Trophoblast cell (in vitro differentiated cells and primary cell): ENCODE data around the gene LY86.

Source experiments
- DNase-seq, 2 donors: peaks; one replicate each; pipeline ENCODE4 v3.0.0-alpha.2; 2016
- H2AFZ ChIP-seq: 2 replicates; pipeline ENCODE4 v1.6.1; 2013; ENCODE audit warnings: low read length, moderate library complexity, mild to moderate bottlenecking; ENCODE audit not compliant: insufficient read depth, poor library complexity
- H2AK5ac ChIP-seq: 2 replicates; pipeline ENCODE4 v1.6.1; 2013; ENCODE audit warnings: mild to moderate bottlenecking, low read length
- H2BK120ac ChIP-seq: 2 replicates; pipeline ENCODE4 v1.6.1; 2013; ENCODE audit warnings: low read length, mild to moderate bottlenecking, moderate library complexity; ENCODE audit not compliant: insufficient read depth, poor library complexity
- H2BK12ac ChIP-seq: 2 replicates; pipeline ENCODE4 v1.6.1; 2013; ENCODE audit warnings: mild to moderate bottlenecking, low read length, moderate library complexity
- H2BK5ac ChIP-seq: 2 replicates; pipeline ENCODE4 v1.6.1; 2013; ENCODE audit warnings: low read length, low read depth, moderate library complexity, mild to moderate bottlenecking; ENCODE audit not compliant: poor library complexity
- H3K14ac ChIP-seq: 2 replicates; pipeline ENCODE4 v1.6.1; 2013; ENCODE audit warnings: mild to moderate bottlenecking, low read length
- H3K18ac ChIP-seq: 2 replicates; pipeline ENCODE4 v1.6.1; 2013; ENCODE audit warnings: mild to moderate bottlenecking, low read length
- H3K23ac ChIP-seq: 2 replicates; pipeline ENCODE4 v1.6.1; 2013; ENCODE audit warnings: low read length
- H3K27ac ChIP-seq: 2 replicates; pipeline ENCODE4 v1.5.1; 2013; ENCODE audit warnings: low read depth, mild to moderate bottlenecking, inconsistent platforms, low read length, moderate library complexity
- H3K27me3 ChIP-seq: 2 replicates; pipeline ENCODE4 v1.6.1; 2013; ENCODE audit warnings: inconsistent platforms, mild to moderate bottlenecking, low read length, moderate library complexity; ENCODE audit not compliant: insufficient read depth
- H3K36me3 ChIP-seq, 2 experiments: 1 replicate in 1 of 2; 2 replicates in 1 of 2; pipeline ENCODE4 v1.6.1; 2013; ENCODE audit warnings: low read length in 2 of 2, mild to moderate bottlenecking in 2 of 2, moderate library complexity in 1 of 2; ENCODE audit not compliant: insufficient read depth in 2 of 2, control insufficient read depth in 1 of 2
- H3K4ac ChIP-seq: 2 replicates; pipeline ENCODE4 v1.6.1; 2013; ENCODE audit warnings: low read depth, mild to moderate bottlenecking, low read length, moderate library complexity
- H3K4me1 ChIP-seq, 2 experiments: 1 replicate in 1 of 2; 2 replicates in 1 of 2; pipeline ENCODE4 v1.6.1; 2013; ENCODE audit warnings: low read length in 2 of 2, mild to moderate bottlenecking in 2 of 2, moderate library complexity in 1 of 2; ENCODE audit not compliant: insufficient read depth in 2 of 2, control insufficient read depth in 1 of 2
- H3K4me2 ChIP-seq: 2 replicates; pipeline ENCODE4 v1.6.1; 2013; ENCODE audit warnings: inconsistent platforms, mild to moderate bottlenecking, low read length, moderate library complexity
- H3K4me3 ChIP-seq: 2 replicates; pipeline ENCODE4 v1.5.1; 2013; ENCODE audit warnings: mild to moderate bottlenecking, low read depth, low read length, inconsistent platforms
- H3K79me1 ChIP-seq: one replicate; pipeline ENCODE4 v1.6.1; 2013; ENCODE audit warnings: low read length
- H3K79me2 ChIP-seq: 2 replicates; pipeline ENCODE4 v1.6.1; 2013; ENCODE audit warnings: low read length, mild to moderate bottlenecking; ENCODE audit not compliant: control insufficient read depth, insufficient read depth, poor library complexity
- H3K9ac ChIP-seq: 2 replicates; pipeline ENCODE4 v1.6.1; 2013; ENCODE audit warnings: mild to moderate bottlenecking, low read length
- H3K9me3 ChIP-seq: 2 replicates; pipeline ENCODE4 v1.6.1; 2013; ENCODE audit warnings: low read depth, mild to moderate bottlenecking, control low read depth, inconsistent platforms, low read length; ENCODE audit not compliant: insufficient read depth
- H4K12ac ChIP-seq: 2 replicates; pipeline ENCODE4 v1.6.1; 2013; ENCODE audit warnings: low read depth, mild to moderate bottlenecking, low read length, moderate library complexity
- H4K8ac ChIP-seq: 2 replicates; pipeline ENCODE4 v1.6.1; 2013; ENCODE audit warnings: low read depth, mild to moderate bottlenecking, low read length, moderate library complexity
- H4K91ac ChIP-seq: one replicate; pipeline ENCODE4 v1.6.1; 2013; ENCODE audit warnings: low read depth, mild to moderate bottlenecking, low read length, moderate library complexity
- WGBS: extraction: QIAGEN DNeasy Blood & Tissue Kit; methylation state at CpG from one replicate; pipeline ENCODE4 v1.1.7; 2013; ENCODE audit warnings: missing lambda C conversion rate; ENCODE audit not compliant: insufficient read length, insufficient coverage; ENCODE audit errors: extremely low coverage; 5-methylcytosine and 5-hydroxymethylcytosine counted together

Gene LY86

GRCh38 chr6:6661191-6661590, 72.7 kb downstream of the LY86 start:
- Histone ChIP-seq H4K91ac (no peak overlapping the region), H3K4me1 (no peaks in the 10 kb centered on the region), H3K4ac (no peak overlapping the region), H3K4me3 (no peak overlapping the region), H3K79me2 (no peaks in the 10 kb centered on the region), H3K79me1 (no peaks in the 10 kb centered on the region), H3K9ac (no peak overlapping the region), H2AFZ (no peak overlapping the region), H2BK5ac (no peak overlapping the region), H3K27ac (no peak overlapping the region), H2BK12ac (no peak overlapping the region), H2AK5ac (no peak overlapping the region), H3K36me3 (no peaks in the 10 kb centered on the region), H3K14ac (no peak overlapping the region), H3K27me3 (no peaks in the 10 kb centered on the region), H3K23ac (no peak overlapping the region), H2BK120ac (no peak overlapping the region), H3K4me2 (no peak overlapping the region), H4K8ac (no peak overlapping the region), H3K18ac (no peak overlapping the region), H4K12ac (no peak overlapping the region), H3K9me3 (peaks cover 3% of the 10 kb centered on the region)
- WGBS, result no CpG with 5 or more reads among the region's 9 CpGs
- peak; percentile 14 to 31 for DNase-seq

DNA sequence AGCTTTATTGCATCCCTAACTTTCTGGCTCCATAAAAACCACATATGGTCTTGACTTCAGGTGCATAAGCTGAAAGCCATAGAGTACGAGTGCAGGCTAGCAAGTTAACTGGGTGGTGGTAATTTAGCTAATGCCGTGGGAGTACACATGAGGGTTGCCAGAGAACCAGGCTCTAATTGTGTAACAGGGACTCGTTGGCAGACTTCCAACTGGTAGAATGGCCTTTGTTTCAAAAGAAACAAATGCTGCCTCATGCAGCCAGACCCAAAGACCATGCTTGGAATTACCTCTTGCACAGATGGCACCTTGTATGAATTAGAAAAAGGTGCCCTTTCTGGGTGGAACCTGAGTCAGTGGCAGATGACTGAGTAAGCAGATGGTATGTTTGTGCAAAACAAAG, 73.2 kb downstream of the LY86 start:
- H2AK5ac ChIP-seq, result no peak overlapping the region
- no peak overlapping the region for H2AFZ ChIP-seq
- no peak overlapping the region for H3K4ac ChIP-seq
- H3K9me3 ChIP-seq, result peaks cover 3% of the 10 kb centered on the region
- H2BK5ac ChIP-seq, result no peak overlapping the region
- no peak overlapping the region for H3K23ac ChIP-seq
- H4K8ac ChIP-seq, result no peak overlapping the region
- no peaks in the 10 kb centered on the region for H3K4me1 ChIP-seq
- H3K9ac ChIP-seq, result no peak overlapping the region
- H3K36me3 ChIP-seq, result no peaks in the 10 kb centered on the region
- no CpG with 5 or more reads among the region's 3 CpGs for WGBS
- no peak overlapping the region for H4K91ac ChIP-seq
- no peaks in the 10 kb centered on the region for H3K79me2 ChIP-seq
- no peak overlapping the region for H3K14ac ChIP-seq
- no peaks in the 10 kb centered on the region for H3K79me1 ChIP-seq
- no peak overlapping the region for H3K18ac ChIP-seq
- no peak overlapping the region for H4K12ac ChIP-seq
- no peaks in the 10 kb centered on the region for H3K27me3 ChIP-seq
- H3K4me2 ChIP-seq, result no peak overlapping the region
- H3K4me3 ChIP-seq, result no peak overlapping the region
- no peak overlapping the region for H2BK12ac ChIP-seq
- H3K27ac ChIP-seq, result no peak overlapping the region
- peak; percentile 28 to 65 for DNase-seq
- no peak overlapping the region for H2BK120ac ChIP-seq

DNA sequence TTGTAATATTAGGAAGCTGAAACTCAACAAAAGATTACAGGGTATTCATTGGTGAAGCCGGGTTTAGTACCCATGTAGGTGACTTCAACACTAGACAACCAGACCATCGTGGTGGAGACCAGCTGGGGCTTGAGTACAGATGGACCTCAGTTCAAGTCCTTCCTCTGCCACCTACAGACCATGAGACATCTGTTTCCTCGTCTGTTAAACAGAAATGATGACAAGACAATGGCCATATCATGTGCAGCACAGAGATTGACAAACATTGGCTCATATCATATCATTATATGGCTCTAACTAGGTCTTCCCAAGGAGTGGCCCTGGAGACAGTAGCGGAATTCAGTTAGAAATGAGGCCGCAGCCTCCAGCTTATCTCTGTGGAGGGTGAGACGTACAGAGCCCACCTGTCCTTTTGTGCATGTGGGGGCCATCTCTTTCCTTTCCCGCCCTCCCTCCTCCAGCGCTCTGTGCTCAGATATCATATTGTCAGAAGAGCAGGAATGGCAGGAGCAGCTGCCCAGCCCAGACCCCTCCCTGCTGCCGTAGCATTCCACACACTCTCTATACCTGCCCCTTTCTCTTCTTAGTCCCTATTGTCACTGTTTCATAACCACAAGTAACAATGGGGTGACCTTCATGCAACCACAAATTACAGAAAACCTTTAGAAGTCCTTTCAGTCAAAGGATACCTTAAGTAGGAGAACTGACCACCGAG, 75.1 kb downstream of the LY86 start:
- Histone ChIP-seq H3K79me2 (no peaks in the 10 kb centered on the region), H2BK12ac (no peak overlapping the region), H3K4me3 (no peak overlapping the region), H4K12ac (no peak overlapping the region), H2AFZ (no peak overlapping the region), H2BK120ac (no peak overlapping the region), H3K9me3 (no peaks in the 10 kb centered on the region), H3K27me3 (no peaks in the 10 kb centered on the region), H3K79me1 (no peaks in the 10 kb centered on the region), H3K36me3 (no peaks in the 10 kb centered on the region), H2AK5ac (no peak overlapping the region), H4K8ac (no peak overlapping the region), H3K4me2 (no peak overlapping the region), H3K27ac (no peak overlapping the region), H3K23ac (no peak overlapping the region), H2BK5ac (no peak overlapping the region), H3K18ac (no peak overlapping the region), H3K14ac (no peak overlapping the region), H3K9ac (no peak overlapping the region), H3K4me1 (no peaks in the 10 kb centered on the region), H4K91ac (no peak overlapping the region), H3K4ac (no peak overlapping the region)
- no CpG with 5 or more reads among the region's 10 CpGs for WGBS
- DNase-seq, result no peak

DNA sequence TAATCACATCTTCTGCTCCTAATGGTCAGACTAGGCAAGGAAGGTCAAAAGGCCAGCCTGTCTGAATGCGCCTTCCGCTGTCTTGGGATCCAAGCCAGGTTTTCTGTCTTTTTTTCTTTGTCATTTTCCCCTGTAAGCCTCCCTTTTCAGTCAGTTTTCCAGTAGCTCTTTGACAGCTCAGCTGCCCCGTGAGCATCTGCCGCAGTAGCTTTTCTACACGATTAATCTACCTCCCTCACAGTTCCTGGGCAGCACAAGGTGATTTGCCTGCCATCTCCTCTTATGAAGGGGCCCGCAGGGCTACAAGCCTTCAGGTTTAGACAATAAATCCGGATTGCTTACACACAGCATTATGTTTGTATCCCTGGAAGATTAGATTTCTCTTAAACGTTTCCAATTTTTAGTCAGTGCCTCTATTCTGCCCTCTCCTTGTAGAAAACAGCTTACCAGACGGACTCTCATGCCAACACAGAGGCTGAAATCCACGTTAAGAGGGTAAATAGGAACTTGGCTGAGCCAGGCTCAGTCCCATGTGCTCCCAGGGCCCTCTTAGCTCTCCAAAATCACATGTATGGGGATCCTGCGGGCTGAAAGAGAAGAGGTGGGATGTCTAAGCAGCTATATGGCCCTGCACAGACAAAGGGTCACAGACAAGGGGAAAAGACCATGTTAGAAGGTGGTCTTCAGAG, 77.2 kb downstream of the LY86 start:
- H3K9ac ChIP-seq, result no peak overlapping the region

More for the DNA sequence above, 77.2 kb downstream of the LY86 start:
- H3K4me1 ChIP-seq, result no peaks in the 10 kb centered on the region
- H3K79me2 ChIP-seq, result no peaks in the 10 kb centered on the region
- no peaks in the 10 kb centered on the region for H3K27me3 ChIP-seq
- WGBS, result no CpG with 5 or more reads among the region's 11 CpGs
- DNase-seq, result no peak
- H4K91ac ChIP-seq, result no peak overlapping the region
- H3K79me1 ChIP-seq, result no peaks in the 10 kb centered on the region
- H4K8ac ChIP-seq, result no peak overlapping the region
- H2BK12ac ChIP-seq, result no peak overlapping the region
- H3K4me2 ChIP-seq, result no peak overlapping the region
- H3K23ac ChIP-seq, result no peak overlapping the region
- no peak overlapping the region for H2AK5ac ChIP-seq
- H3K4ac ChIP-seq, result no peak overlapping the region
- no peak overlapping the region for H2BK5ac ChIP-seq
- H3K4me3 ChIP-seq, result no peak overlapping the region
- H3K18ac ChIP-seq, result no peak overlapping the region
- H3K27ac ChIP-seq, result no peak overlapping the region
- no peak overlapping the region for H3K14ac ChIP-seq
- no peak overlapping the region for H2AFZ ChIP-seq
- no peaks in the 10 kb centered on the region for H3K9me3 ChIP-seq
- no peak overlapping the region for H4K12ac ChIP-seq
- no peaks in the 10 kb centered on the region for H3K36me3 ChIP-seq
- H2BK120ac ChIP-seq, result no peak overlapping the region
